ENCODE measurements around the gene SF3A1. TPM values are rescaled to one million over a fixed set of nuclear protein-coding genes. Genes with fewer than 3 reads are reported as not detected.
"Not testable (repeated sequence)": the region's sequence is repeated elsewhere in the genome, so short reads cannot be mapped to it uniquely, and the experiment has no call there.

The SF3A1 gene, protein sequence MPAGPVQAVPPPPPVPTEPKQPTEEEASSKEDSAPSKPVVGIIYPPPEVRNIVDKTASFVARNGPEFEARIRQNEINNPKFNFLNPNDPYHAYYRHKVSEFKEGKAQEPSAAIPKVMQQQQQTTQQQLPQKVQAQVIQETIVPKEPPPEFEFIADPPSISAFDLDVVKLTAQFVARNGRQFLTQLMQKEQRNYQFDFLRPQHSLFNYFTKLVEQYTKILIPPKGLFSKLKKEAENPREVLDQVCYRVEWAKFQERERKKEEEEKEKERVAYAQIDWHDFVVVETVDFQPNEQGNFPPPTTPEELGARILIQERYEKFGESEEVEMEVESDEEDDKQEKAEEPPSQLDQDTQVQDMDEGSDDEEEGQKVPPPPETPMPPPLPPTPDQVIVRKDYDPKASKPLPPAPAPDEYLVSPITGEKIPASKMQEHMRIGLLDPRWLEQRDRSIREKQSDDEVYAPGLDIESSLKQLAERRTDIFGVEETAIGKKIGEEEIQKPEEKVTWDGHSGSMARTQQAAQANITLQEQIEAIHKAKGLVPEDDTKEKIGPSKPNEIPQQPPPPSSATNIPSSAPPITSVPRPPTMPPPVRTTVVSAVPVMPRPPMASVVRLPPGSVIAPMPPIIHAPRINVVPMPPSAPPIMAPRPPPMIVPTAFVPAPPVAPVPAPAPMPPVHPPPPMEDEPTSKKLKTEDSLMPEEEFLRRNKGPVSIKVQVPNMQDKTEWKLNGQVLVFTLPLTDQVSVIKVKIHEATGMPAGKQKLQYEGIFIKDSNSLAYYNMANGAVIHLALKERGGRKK
- total RNA-seq (2014; rRNA removed; shearing (Covaris generic)), result 45.2 and 64.7 TPM in 2 replicates

DNA sequence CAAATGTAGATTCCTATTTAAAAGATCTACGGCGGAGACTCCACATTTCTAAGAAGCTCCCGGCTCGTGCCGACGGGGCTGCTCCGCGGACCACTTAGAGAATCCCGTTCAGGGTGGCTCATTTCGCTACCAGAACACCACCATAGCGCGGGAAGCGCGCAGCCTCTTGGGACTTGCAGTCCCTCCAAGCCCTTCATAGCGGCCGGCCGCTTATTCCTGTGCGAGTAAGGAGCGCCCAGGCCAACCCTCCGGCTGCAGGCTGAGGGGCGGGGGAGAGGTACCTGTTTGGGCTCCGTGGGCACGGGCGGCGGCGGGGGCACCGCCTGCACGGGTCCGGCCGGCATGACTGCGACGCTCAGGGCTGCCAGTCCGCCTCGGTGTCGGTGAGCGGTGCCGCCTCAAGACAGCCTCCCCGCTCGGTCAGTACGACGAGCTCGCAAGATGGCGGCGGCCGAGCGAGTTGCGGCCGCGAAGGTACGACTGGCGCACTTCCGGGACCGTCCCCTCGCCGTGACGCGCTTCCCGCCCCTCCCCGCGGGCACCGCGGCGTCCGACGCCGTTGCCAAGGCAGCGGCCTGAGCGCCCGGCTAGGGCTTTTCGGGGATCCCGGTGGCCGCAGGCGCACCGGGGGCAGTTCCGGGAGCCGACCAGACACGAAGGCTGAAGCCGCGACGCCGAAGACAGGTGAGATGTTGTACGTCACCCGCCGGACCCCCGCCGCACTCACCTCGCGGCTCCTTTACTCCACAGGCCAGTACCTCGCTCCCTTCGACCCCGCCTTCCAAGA lies at the start of gene SF3A1, which contains the start of gene CCDC157:
Gene SF3A1 (minus strand): TSS at position 446 of the 787 bp plus-strand sequence. CDS start 102 bp downstream, at position 344.
Gene CCDC157 (plus strand): TSS at position 559 of the 787 bp plus-strand sequence. CDS start 8,994 bp downstream, outside the sequence.
- DNase-seq, result peak; percentile 88 to 89
- peak within 1 kb of the TSS; percentile 89 for H3K27ac ChIP-seq
- H3K4me1 ChIP-seq, result peaks cover 4% of the 10 kb centered on the region; the same call in 1 of the 2 replicates
- H3K27me3 ChIP-seq, result no peaks in the 10 kb centered on the region
- H3K36me3 ChIP-seq, result peaks cover 13% of the 10 kb centered on the region
- H3K9me3 ChIP-seq (replicated peaks), result no peaks in the 10 kb centered on the region
- peak within 1 kb of the TSS; percentile 97 for H3K4me3 ChIP-seq

DNA sequence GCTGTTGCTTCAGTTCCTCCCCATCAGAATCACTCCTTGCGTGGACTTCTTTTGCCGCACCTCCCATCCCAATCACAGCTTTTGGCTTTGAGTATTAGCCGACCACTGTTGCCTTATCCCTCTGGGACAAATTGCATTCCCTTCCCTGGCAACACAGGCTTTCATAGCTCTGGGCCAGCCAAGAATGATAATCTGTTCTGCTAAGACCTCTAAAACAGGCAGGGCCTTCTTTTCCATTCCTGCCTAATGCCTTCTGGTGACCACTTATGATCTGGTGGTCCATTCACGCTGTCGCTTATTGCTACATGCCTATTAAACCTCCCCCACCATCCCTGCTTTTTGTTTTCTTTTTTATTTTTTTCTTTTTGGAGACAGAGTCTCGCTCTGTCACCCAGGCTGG lies 49.7 kb upstream of the SF3A1 start:
- Histone ChIP-seq H3K27ac (no peak overlapping the region), H3K36me3 (no peaks in the 10 kb centered on the region; the same call in 1 of the 2 replicates), H3K4me3 (no peak overlapping the region), H3K4me1 (no peaks in the 10 kb centered on the region), H3K27me3 (no peaks in the 10 kb centered on the region), H3K9me3 (replicated peaks) (no peaks in the 10 kb centered on the region)
- no peak for DNase-seq

DNA sequence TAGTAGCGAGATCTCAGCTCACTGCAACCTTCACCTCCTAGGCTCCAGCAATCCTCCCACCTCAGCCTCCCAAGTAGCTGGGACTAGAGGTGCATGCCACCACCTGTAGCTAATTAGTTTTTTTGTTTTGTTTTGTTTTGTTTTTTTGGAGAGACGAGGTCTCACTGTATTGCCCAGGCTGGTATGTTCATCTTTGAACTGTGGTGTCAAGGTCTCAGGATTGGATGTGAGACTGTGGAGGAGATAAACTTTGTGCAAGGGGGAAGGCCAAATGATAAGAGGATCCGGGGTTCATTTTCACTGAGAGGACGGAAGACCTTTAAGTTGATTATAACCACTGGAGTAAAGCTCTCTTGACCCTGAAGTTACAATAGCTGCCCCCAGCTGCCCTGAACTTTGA lies 49.0 kb upstream of the SF3A1 start:
- no peak overlapping the region for H3K4me3 ChIP-seq
- no peaks in the 10 kb centered on the region for H3K4me1 ChIP-seq
- H3K9me3 ChIP-seq (replicated peaks), result no peaks in the 10 kb centered on the region
- H3K36me3 ChIP-seq, result no peaks in the 10 kb centered on the region; the same call in 1 of the 2 replicates
- DNase-seq, result no peak
- H3K27ac ChIP-seq, result no peak overlapping the region
- no peaks in the 10 kb centered on the region for H3K27me3 ChIP-seq

DNA sequence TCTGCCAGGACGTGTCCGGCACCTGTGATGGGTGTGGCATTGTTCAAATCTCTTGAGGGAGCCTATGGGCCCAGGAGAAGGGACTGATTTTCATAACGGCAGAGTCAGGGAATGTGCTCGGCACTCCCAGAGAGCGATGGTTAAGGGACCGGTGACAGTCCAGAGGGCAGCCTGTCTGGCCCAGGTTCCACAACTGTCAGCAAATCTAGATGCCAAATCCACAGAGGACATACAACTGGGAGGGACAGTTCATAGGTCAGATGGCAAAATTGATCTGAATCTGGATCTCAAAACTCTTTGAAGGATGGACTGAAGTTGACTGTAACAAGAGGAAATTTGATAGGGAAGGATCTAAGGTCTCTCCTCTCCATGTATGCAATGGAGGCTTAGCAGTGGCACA lies 47.6 kb upstream of the SF3A1 start:
- no peak for DNase-seq

DNA sequence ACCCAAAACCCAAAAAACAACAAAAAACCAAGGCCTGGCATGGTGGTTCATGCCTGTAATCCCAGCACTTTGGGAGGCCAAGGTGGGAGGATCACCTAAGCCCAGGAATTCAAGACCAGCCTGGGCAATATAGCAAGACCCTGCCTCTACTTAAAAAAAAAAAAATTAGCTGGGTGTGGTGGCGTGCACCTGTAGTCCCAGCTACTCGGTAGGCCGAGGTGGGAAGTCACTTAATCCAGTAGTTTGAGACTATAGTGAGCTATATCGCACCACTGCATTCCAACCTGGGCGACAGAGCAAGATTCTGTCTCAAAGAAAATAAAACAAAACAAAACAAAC lies 46.0 kb upstream of the SF3A1 start:
- DNase-seq; H3K4me1 ChIP-seq; H3K4me3 ChIP-seq; H3K27ac ChIP-seq; H3K36me3 ChIP-seq; H3K9me3 ChIP-seq (replicated peaks); H3K27me3 ChIP-seq: not testable (repeated sequence)

More for the DNA sequence above, 47.6 kb upstream of the SF3A1 start:
- Histone ChIP-seq H3K4me1 (no peaks in the 10 kb centered on the region), H3K9me3 (replicated peaks) (no peaks in the 10 kb centered on the region), H3K36me3 (no peaks in the 10 kb centered on the region), H3K4me3 (no peak overlapping the region), H3K27ac (no peak overlapping the region), H3K27me3 (no peaks in the 10 kb centered on the region)

DNA sequence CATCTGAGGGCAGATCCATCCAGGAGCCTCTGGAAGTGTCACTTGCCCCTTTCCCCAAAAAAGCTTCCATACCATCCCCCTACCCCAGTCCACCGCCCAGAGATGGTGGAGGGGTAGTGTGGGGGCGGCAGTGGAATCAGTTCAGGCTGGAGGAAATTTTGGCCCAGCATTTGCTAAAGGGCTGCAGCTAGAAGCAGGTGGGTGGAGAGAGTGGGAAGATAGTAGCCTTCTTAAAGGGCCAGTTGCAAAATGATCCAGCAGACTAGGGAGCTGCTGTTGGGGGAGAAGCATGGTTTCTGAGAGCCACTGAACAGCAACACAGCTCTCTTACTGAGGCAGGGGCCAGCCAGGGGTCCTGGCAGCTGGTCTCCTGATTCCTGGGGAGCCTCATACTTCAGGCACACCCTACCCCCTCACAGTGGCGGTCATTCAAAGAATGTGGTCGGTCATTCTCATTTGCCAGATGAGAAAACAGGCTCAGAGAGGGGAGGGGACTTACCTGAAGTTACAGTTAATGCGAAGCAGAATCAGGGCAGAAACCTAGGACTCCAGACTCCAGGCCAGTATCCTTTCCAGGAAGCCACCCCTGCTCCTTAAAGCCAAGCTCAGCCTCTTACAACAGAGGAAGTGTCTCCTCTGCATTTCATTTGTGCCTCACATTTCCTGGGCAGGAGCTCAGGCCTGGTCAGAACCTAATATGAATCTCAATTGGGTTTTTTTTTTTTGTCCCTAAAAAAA lies 45.5 kb upstream of the SF3A1 start:
- DNase-seq, result no peak
- Histone ChIP-seq H3K9me3 (replicated peaks) (no peaks in the 10 kb centered on the region), H3K27me3 (no peaks in the 10 kb centered on the region), H3K4me3 (no peak overlapping the region), H3K4me1 (no peaks in the 10 kb centered on the region; the same call in 1 of the 2 replicates), H3K27ac (no peak overlapping the region), H3K36me3 (no peaks in the 10 kb centered on the region)

DNA sequence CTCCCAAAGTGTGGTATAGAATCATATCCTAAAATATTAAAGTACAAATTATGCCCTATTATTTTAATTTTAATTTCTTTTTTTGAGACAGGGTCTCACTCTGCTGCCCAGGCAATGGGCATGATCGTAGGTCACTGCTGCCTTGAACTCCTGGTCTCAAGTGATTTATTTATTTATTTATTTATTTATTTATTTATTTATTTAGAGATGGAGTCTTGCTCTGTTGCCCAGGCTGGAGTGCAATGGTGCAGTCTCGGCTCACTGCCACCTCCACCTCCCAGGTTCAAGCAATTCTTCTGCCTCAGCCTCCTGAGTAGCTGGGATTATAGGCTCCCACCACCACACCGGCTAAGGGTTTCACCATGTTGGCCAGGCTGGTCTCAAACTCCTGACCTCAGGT lies 44.3 kb upstream of the SF3A1 start:
- not testable (repeated sequence) for H3K27ac ChIP-seq; H3K36me3 ChIP-seq; DNase-seq; H3K4me3 ChIP-seq; H3K9me3 ChIP-seq (replicated peaks); H3K4me1 ChIP-seq; H3K27me3 ChIP-seq

DNA sequence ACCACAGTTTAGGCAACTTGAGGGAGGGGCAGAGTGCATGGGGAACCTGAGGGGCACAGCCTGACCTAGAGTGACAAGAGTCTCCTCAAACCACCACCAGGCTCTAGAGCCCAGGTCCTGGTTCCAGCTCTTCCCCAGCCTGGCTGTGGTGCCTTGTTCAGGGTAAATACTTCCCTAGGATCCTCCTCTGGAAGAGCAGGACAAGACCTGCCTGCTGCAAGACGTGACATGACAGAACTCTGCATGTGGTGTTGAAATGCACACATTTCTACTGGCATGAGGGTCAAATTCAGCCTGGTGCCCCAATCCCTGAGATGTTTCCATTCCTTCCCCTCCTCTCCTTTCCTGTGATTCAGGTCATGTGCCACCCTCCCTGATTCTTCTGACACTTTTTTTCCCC lies 43.5 kb upstream of the SF3A1 start:
- H3K9me3 ChIP-seq (replicated peaks), result no peaks in the 10 kb centered on the region
- no peak overlapping the region for H3K4me3 ChIP-seq
- no peaks in the 10 kb centered on the region for H3K27me3 ChIP-seq

DNA sequence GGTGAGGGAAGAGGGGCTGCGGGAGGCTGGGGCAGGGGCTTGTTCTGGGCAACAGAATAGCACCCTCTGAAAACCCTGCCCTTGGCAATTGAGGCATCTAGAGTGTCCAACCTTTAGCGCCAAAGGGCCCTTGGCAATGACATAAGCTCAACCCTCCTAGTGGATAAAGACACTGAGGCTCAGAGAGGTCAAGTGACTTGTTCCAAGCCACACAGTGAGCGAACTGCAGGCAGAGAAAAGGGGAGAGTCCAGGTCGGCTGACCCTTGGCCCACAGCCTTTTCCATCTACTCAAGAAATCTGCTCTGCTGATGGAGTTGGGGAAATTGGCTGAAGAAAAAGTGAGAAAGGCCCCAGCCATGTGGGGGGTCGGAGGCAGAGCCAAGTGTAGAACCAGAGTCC lies 43.0 kb upstream of the SF3A1 start:
- Histone ChIP-seq H3K27ac (no peak overlapping the region), H3K27me3 (no peaks in the 10 kb centered on the region), H3K4me3 (no peak overlapping the region), H3K36me3 (no peaks in the 10 kb centered on the region), H3K4me1 (no peaks in the 10 kb centered on the region; the same call in 1 of the 2 replicates), H3K9me3 (replicated peaks) (no peaks in the 10 kb centered on the region)
- DNase-seq, result no peak

More for the DNA sequence above, 43.5 kb upstream of the SF3A1 start:
- Histone ChIP-seq H3K27ac (no peak overlapping the region), H3K4me1 (no peaks in the 10 kb centered on the region; the same call in 1 of the 2 replicates), H3K36me3 (no peaks in the 10 kb centered on the region)
- DNase-seq, result no peak

DNA sequence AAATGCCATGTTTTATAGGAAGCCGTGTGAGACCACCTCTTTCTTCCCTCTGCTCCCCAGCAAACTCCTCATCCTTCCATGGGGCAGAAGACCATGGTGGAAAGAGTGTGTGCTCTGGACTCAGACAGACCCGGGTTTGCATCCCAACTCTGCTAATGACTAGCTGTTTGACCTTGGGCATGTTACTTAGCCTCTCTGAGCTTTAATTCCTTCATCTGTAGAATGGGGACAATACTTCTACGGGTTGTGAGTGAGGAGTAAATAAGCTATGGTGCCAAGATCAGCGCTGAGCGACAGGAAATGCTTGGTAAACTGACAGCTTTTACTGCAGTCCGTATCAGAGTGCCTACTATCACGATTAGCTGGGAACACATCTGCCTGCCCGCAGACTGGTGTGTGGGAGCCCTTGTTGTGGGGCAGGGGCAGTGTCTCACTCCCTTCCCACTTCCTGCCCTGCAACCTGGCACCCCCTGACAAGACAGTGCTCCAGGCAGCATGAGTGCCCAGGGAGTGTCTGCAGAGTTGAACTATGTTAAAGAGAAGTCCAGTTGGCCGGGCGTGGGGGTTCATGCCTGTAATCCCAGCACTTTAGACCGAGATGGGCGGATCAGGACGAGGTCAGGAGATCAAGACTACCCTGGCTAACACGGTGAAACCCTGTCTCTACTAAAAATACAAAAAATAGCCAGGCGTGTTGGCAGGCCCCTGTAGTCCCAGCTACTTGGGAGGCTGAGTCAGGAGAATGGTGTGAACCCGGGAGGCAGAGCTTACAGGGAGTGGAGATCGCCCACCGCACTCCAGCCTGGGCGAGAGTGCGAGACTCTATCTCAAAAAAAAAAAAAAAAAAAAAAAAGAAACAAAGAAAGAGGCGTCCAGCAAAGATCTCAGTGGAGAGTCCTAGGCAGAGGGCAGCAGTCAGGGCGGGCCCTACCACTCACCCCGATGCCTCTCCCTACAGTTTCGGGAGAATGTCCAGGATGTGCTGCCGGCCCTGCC lies 42.3 kb upstream of the SF3A1 start:
- Histone ChIP-seq H3K27me3 (no peaks in the 10 kb centered on the region), H3K27ac (no peak overlapping the region), H3K9me3 (replicated peaks) (no peaks in the 10 kb centered on the region), H3K36me3 (no peaks in the 10 kb centered on the region), H3K4me1 (no peaks in the 10 kb centered on the region; the same call in 1 of the 2 replicates), H3K4me3 (no peak overlapping the region)
- no peak for DNase-seq

DNA sequence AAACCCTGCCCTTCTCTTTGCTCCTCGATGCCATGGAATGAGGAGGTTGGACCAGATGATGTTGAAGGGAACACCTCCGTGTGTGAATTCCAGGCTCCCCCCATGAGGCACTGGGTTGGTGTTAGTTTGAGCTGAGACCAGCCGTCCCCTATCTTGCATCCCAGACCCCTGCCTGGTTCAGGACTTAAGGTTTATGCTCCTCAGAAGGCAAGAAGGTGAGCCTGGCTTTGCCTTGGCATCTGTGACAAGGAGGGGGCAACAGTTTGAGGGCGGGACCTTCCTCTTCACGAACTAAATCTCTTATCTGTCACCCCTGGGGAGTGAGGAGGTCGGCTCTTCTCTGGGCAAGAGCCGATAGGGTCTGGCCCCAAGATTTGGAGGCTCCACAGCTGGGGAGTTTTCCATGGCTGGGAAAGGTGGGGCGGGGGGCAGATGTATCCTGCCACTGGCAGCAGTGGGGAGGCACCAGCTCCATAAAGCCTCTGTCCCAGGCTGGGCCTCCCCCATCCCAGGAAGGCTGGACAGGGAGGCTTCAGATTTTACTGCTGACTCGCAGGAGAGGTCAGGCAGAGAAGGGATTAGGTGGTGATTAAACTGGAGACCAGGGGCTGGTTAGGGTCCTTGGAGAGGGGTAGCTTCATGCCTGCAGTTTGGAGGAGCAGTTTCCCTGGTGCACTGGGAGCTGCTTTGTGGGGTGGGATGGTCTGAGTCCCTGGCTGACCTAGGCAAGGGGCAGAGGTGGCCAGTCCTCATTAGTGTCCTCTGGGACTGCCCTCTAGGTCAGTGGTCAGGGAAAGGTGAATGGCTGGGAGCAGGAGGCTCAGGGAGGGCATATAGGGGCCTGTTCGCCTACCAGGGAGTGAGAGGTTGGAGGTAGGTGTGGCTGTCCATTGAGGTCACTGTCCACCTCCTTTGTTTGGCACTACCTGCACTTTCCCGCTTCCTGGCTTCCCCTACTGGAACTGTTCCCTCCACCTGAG lies 41.3 kb upstream of the SF3A1 start:
- Histone ChIP-seq H3K4me3 (peak overlapping the region; percentile 57), H3K4me1 (peaks cover 2% of the 10 kb centered on the region), H3K36me3 (no peaks in the 10 kb centered on the region), H3K9me3 (replicated peaks) (no peaks in the 10 kb centered on the region), H3K27ac (no peak overlapping the region), H3K27me3 (no peaks in the 10 kb centered on the region)
- no peak for DNase-seq

Data from SJCRH30 (cell line).